GM19452 (cell line): Measurements from ENCODE around the gene PLEKHA7.

ENCODE experiments used
- ATAC-seq: cut with Tn5 transposase; IDR thresholded peaks from one replicate; pipeline ENCODE4 v1.9.1; 2021; ENCODE audit not compliant: unreplicated experiment

Gene PLEKHA7

DNA sequence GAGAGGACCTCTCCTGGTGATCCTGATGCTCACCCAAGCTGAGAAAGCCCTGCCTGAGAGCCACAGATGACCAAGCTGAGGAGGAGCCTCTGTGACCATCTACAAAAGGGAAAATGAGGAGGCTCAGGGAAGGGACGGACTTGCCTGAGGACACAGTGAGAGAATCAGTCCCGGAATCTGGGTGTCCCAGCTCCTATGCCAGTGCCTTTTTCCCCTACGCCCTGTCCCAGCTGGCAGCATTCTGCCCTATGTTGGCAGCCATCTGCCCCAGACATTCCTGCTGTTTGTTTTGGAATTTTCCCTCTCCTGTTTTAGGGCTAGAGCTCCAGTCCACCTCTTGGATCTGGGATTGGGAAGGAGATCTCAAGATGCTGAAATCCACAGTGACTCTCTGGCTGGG is 221.2 kb downstream of the PLEKHA7 start:
- ATAC-seq = no peak

GRCh38 chr11:16792426-16792825 is 221.8 kb downstream of the PLEKHA7 start:
- no peak for ATAC-seq

DNA sequence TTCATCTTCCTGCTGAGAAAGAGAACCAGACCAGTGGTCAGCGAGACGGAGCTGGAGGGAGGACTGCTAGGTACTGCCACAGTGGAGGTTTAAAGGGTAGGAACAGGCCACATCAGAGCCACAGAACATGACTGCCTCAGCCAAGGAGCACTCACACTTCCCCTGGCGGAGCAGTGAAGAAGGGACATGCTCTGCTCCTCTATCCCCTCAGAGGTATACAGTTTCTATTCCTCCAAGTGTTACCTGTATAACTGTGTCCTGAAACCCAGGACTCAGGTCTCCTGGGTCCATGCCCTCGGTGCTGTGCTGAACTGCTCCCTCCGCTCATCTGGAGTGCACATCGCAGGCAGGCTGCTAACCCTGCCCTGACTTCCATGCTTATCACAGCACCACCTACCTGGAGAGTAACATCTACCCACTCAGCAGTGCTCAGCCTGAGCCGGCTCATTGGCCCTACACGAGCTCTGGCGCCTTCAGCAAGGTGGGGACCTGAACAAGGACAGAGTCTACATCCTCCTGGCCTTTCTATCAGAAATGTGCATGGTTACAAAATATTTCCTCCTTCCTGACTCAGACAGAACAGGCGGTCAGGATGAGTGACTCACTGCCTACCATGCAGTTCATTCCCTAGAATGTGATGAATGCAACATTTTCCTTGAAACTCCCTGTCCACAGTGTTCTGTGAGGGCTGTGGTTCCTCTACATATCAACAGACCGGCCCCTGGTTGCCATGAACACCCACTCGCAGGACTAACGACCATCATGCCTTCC is 222.8 kb downstream of the PLEKHA7 start:
- no peak for ATAC-seq

- ATAC-seq = no peak
These were observed 223.6 kb downstream of the PLEKHA7 start for GRCh38 chr11:16790486-16791190.

DNA sequence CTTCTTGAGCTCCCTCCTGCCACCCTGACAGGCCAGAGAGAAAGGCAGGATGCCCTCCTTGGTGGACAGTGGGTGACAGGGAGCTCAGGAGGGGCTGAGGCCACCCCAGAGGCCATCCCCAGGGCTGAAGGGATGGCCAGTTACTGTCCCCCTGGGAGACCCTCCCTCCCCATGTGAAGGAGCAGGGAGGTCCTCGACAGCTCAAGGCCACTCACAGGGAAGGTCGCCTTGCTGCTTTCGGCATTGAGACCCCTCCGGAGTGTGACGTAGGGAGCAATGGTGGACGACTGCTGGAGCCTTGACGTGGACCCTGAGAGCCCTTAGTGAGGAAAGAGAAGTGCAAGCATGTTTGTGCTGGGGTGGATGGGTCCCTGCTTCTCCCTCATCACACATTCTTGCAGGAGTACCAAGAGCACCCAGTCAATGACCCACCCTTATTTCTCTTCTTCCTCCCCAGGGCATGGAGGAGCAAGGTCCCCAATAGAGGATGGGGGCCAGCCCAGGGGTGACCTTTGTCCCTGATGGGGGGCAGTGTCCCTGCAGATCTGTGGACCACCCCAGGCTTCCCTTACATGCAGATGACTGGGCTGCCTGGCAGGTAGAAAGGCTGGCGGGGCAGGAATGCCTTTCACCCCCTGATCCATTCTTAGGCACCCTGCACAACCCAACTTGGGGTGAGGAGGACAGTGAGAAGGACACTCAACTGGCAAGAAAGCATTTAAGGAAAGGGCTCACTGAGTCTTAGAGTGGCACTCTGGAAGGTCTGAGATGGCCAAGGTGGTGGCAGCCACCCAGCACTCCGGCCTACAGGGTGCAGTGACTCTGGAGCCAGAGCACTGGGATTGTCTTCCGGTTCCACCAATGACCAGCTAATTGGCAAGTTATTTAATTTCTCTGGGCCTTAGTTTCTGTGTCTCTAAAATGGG is 224.4 kb downstream of the PLEKHA7 start:
- ATAC-seq = no peak

DNA sequence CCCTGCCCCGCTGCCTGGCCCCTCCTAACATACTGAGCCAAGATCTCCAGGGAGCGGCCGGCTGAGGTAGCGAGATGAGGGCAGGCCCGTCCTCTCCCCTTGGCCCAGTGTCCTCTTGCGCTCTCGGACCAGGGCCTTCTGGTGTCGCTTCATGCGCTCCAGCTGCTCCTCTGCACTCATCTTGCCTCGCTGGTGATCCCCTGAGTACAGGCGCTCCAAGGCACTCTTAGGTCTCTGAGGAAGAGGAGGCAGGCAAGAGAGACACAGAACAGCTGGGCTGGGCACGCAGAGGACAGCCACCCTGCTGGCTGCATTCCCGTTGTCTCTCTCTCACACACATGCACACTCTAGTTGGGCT is 225.2 kb downstream of the PLEKHA7 start:
- no peak for ATAC-seq

DNA sequence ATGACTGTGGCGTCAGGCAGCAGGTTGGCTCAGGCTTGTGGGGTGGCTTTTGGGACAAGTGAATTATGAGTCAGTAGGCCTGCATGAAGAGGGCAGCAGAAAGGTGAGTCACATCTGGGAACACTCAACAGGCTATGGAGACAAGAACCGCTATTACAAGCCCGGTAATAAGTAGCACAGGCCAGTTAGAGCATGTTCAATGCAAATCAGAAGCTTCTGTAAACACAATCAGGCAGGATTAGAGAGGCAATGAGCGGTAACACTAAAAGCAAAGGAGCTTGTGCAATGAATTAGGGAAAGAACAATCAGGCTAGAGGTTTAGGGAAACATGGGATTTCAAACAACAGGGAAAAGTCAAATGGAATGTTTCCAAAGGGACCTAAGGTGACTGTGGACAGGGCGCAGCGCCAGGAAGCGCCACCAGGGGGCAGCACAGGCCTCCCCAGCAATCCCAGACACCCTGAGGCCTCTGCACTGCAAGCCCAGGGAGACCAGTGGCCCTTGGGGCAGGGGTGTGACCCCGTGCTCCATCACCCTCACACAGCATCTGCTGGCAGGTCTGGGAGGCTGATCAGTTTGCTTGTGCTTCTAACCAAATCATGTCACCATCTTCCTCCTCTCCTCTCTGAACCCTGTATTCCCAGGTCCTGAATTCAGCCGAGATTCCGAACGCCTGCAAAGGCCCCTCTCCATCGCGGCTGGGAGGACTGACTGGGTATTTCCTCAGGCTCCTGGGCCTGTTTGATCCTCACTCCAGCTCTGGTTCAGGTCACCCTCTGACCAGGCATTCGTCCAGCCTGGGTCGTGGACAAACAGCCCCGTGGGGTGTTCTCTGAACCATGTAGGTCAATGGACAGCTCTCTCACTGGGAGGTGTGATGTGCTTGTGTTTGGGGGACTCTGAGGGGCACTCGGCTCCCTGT is 225.8 kb downstream of the PLEKHA7 start:
- peak; percentile 67 for ATAC-seq

DNA sequence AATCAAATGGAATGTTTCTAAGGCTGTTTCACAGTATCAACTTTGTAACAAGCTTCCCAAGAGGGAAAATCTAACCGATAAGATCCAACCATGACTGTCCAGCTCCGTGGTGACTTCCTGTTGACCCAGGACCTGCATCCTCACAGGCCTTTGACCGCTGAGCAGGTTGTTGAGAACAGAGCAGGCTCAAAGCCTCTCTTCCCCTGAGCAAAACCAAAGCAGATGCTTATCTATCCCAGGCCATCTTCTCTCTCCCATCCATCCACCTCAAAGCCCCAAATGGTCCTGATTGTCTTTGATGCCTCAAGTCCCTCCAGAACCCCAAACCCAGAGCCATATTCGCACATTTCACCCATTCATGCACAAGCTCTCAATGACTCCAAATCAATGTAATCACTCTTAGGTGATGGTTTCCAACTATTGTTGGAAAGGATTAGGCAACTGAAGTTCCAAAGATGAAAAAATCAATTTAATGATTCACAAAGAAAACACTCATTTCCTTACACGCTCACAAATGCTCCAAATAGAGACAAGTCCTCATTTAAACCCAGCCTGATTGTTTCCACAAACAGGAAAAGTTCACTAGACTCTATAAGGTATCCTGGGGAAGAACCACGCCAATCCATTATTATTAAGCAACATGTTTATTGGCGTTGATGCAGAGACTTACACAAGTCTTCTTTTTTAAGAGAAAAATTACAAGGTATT is 227.0 kb downstream of the PLEKHA7 start:
- no peak for ATAC-seq

GRCh38 chr11:16786131-16786530 is 228.1 kb downstream of the PLEKHA7 start:
- ATAC-seq = no peak

GRCh38 chr11:16785520-16786128 is 228.6 kb downstream of the PLEKHA7 start:
- peak; percentile 83 for ATAC-seq

GRCh38 chr11:16784666-16785065 is 229.5 kb downstream of the PLEKHA7 start:
- ATAC-seq = no peak

GRCh38 chr11:16784097-16784496 is 230.1 kb downstream of the PLEKHA7 start:
- no peak for ATAC-seq

- ATAC-seq = no peak
These were observed 230.9 kb downstream of the PLEKHA7 start for GRCh38 chr11:16783321-16783801.

DNA sequence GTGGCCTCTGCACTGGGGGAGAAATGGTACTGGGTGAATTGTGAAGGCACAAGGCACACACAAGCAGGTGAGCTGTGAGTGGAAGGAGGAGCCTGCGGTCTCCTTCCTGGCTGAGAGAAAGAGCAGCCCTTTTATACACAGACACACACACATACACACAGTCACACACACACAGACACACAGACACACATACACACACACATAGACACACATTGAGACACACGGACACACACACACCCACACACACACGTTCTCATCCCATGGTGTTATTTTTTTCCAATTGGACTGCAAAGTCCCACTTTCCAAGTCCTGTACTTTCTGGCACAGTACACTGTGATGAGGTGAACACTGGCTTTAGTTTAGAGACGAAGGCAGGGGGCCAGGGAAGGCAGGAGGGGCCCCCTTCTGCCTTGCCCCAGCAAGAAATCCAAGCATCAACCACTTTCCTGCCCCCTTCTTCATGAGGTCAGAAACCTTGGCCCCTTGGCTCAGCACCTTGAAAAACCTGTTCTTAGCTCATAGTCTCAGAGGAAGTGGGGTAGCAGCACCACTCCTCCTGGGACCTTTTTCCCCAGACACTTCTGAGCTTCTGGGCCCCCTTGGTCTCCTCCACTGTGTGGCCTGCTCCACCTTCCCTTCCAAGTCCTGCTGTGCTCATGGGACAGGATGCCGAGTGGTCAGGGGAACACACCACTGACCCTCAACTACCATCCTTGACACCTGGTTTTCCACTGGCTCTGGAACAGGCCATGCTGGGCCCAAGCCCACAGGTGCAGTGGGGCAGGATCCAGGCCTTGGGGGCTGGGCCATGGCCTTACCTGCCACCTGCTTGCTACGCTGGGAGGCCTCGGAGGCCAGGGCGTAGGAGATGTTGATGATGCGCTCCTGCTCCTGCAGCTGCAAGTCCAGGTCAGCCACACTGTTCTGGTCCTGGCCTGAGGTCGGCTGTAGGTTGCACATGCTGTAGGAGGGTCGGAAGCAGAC is 232.0 kb downstream of the PLEKHA7 start:
- no peak for ATAC-seq

DNA sequence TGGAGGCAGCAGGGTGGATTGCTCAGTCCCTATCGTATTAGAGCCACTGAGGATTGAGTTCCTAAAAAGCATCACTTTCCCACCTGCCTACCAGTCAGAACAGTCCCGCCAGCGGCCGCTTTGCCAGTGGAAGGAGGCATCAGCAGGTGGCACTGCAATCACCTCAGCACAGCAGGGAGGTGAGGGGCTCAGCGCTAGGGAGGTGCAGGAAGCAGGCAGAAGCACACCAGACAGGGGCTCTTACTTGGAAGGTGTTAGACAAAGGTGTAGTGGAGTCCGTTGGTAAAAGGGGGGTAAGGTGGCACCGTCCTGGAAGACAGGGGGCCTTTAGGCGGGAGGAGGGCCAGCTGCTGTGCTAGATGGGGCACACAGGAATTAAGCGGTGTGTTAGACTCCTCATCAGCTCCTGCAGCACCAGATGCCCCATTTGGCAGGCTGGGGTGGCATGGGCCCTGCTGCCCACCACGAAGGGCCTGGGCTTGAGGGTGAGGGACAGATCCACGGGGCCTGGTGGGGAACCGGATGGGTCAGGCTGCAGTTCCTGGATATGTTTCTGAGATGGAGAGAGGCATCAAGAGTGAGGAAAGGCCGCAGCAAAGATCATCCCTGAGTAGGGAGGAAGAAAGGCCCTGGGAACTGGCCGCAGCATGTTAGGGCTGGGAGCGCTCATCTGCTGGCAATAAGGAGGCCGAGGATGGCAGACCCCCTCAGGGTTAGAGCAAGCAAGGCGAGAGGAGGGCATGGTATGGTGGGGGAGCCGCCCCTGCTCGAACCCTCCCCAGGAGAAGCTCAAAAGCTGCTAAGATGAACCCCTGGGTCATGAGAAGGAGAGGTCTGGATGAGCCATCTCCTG is 233.3 kb downstream of the PLEKHA7 start:
- ATAC-seq = no peak

GRCh38 chr11:16780146-16780545 is 234.1 kb downstream of the PLEKHA7 start:
- no peak for ATAC-seq

DNA sequence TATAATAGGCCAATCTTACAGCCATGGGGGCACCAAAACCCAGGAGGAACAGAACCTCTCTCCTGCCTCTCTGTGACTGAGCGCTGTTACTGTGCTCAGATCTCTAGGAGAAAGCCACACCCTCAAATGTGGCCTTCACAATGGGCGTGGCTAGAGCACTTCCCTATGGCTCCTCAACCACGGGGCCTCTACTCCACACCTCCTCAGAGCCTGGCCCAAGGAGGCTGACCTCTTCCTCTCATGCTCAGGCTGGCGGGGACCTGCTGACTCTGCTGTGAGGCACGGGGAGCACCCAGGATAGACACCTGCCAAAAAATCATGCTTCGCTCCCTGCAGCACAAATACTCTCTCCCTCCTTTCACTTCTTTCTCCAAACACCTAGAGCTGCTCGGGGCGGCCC is 234.8 kb downstream of the PLEKHA7 start:
- ATAC-seq = no peak
